Activated CD8-positive, alpha-beta T cell treated with anti-CD3 and anti-CD28 coated beads for 36 hours (primary cell): Measurements from ENCODE around the gene FRMPD1. TPM values are rescaled to one million over a fixed set of nuclear protein-coding genes. Genes with fewer than 3 reads are reported as not detected.

ENCODE experiments used
- ATAC-seq: fragments of 200-7000 bp; cut with Tn5 transposase; one replicate; pipeline ENCODE4 v1.10.0; 2021; ENCODE audit warnings: mild to moderate bottlenecking, moderate library complexity
- CTCF ChIA-PET: fragments of 350-600 bp; sonication (Branson Sonifier 250); formaldehyde crosslinking; loops from one replicate; lab custom pipeline; 2021; ENCODE audit warnings: antibody characterized with exemption; lab: Charles Lee
- POLR2A ChIA-PET: fragments of 350-600 bp; sonication (Branson Sonifier 250); formaldehyde crosslinking; loops from one replicate; lab custom pipeline; 2021; ENCODE audit warnings: antibody characterized with exemption; lab: Charles Lee
- DNase-seq: peaks from one replicate; pipeline ENCODE4 v3.0.0-alpha.2; 2020
- H3K27ac Mint-ChIP-seq: one replicate; pipeline ENCODE4 v1.8.0; 2021; ENCODE audit warnings: mild to moderate bottlenecking, mixed read lengths
- H3K27me3 Mint-ChIP-seq: one replicate; pipeline ENCODE4 v1.8.0; 2021; ENCODE audit warnings: mixed read lengths
- H3K36me3 Mint-ChIP-seq: one replicate; pipeline ENCODE4 v1.8.0; 2021; ENCODE audit warnings: low read depth, mixed read lengths
- H3K4me1 Mint-ChIP-seq: one replicate; pipeline ENCODE4 v1.8.0; 2021; ENCODE audit warnings: low read depth, mixed read lengths
- H3K4me3 Mint-ChIP-seq: one replicate; pipeline ENCODE4 v1.8.0; 2021; ENCODE audit warnings: mild to moderate bottlenecking, moderate library complexity, mixed read lengths
- H3K9me3 Mint-ChIP-seq: one replicate; pipeline ENCODE4 v1.8.0; 2021; ENCODE audit warnings: mixed read lengths
- CTCF ChIP-seq: fragments of 200-600 bp; IDR thresholded peaks from one replicate; pipeline ENCODE4 v1.8.0; 2022; ENCODE audit warnings: antibody characterized with exemption, mild to moderate bottlenecking
- intact Hi-C: fragments of 100-400 bp; cut with micrococcal nuclease; formaldehyde crosslinking; loops from one replicate; pipeline ENCODE4 v1.10.0; 2022
- total RNA-seq, 2 experiments: library from RNA; stranded (reverse); gene quantifications; one replicate each; pipeline ENCODE4 v1.2.3, GENCODE V29; 2021

FRMPD1 gene
- total RNA-seq, 2 experiments from 2014 or later, result not detected

- peaks cover 2% of the 10 kb centered on the region for H3K27me3 Mint-ChIP-seq
- TF ChIP-seq CTCF, result no peak
- ATAC-seq, result no peak
- H3K4me1 Mint-ChIP-seq, result no peaks in the 10 kb centered on the region
- ChIA-PET POLR2A (no interaction called here), CTCF (interaction anchor here (1.9 kb wide), 1 partner anchor 12 kb away, joined by 4 read pairs; no protein-coding TSS in a partner anchor)
- intact Hi-C loops, result no loop called here
- no peaks in the 10 kb centered on the region for H3K9me3 Mint-ChIP-seq
- H3K36me3 Mint-ChIP-seq, result no peaks in the 10 kb centered on the region
- no peak for DNase-seq
- H3K27ac Mint-ChIP-seq, result no peak overlapping the region
- H3K4me3 Mint-ChIP-seq, result no peak overlapping the region
Measured at GRCh38 chr9:37632479-37632878, 18.3 kb upstream of the FRMPD1 start.

DNA sequence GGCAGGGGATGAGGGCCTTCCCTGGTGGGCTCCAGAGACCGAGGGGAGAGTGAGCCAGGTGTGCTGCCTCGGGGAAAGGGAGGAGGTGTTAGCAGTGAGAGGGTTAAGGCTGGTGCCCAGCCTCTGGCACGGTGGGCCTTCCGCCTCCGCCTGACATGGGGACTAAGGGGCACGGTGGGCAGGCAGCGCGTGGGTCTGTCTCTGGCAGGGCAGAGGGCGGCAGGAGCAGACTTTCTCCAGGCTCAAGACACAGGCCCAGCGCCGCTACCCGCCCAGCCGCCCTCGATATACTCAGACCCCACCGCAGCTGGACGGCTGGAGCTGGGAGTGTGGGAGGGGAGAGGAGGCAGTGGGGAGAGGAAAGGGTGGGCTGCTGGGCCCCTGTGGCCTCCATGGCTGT lies 14.9 kb upstream of the FRMPD1 start:
- ChIA-PET POLR2A (no interaction called here), CTCF (no interaction called here)
- no peaks in the 10 kb centered on the region for H3K36me3 Mint-ChIP-seq
- no peak overlapping the region for H3K4me3 Mint-ChIP-seq
- H3K9me3 Mint-ChIP-seq, result no peaks in the 10 kb centered on the region
- intact Hi-C loops, result no loop called here
- no peak for TF ChIP-seq CTCF
- no peak overlapping the region for H3K27ac Mint-ChIP-seq
- ATAC-seq (no peak), DNase-seq (no peak)
- peaks cover 4% of the 10 kb centered on the region for H3K27me3 Mint-ChIP-seq
- no peaks in the 10 kb centered on the region for H3K4me1 Mint-ChIP-seq

- H3K27ac Mint-ChIP-seq, result no peak overlapping the region
- intact Hi-C loops, result no loop called here
- POLR2A ChIA-PET, result no interaction called here
- DNase-seq, result no peak
- TF ChIP-seq CTCF, result no peak
- H3K4me1 Mint-ChIP-seq, result no peaks in the 10 kb centered on the region
- H3K4me3 Mint-ChIP-seq, result no peak overlapping the region
- no peaks in the 10 kb centered on the region for H3K36me3 Mint-ChIP-seq
- ATAC-seq, result no peak
- CTCF ChIA-PET, result interaction anchor here (0.6 kb wide), 1 partner anchor 102 kb away, joined by 3 read pairs; no protein-coding TSS in a partner anchor
- H3K27me3 Mint-ChIP-seq, result peaks cover 6% of the 10 kb centered on the region
- no peaks in the 10 kb centered on the region for H3K9me3 Mint-ChIP-seq
Measured at GRCh38 chr9:37636511-37637448, 14.0 kb upstream of the FRMPD1 start.

- H3K4me1 Mint-ChIP-seq, result no peaks in the 10 kb centered on the region
- H3K27ac Mint-ChIP-seq, result no peak overlapping the region
- peaks cover 12% of the 10 kb centered on the region for H3K27me3 Mint-ChIP-seq
- H3K9me3 Mint-ChIP-seq, result no peaks in the 10 kb centered on the region
- CTCF ChIA-PET, result no interaction called here
- no peaks in the 10 kb centered on the region for H3K36me3 Mint-ChIP-seq
- TF ChIP-seq CTCF, result no peak
- POLR2A ChIA-PET, result no interaction called here
- H3K4me3 Mint-ChIP-seq, result no peak overlapping the region
- intact Hi-C loops, result no loop called here
- DNase-seq (no peak), ATAC-seq (no peak)
Measured at GRCh38 chr9:37639109-37639762, 11.5 kb upstream of the FRMPD1 start.

DNA sequence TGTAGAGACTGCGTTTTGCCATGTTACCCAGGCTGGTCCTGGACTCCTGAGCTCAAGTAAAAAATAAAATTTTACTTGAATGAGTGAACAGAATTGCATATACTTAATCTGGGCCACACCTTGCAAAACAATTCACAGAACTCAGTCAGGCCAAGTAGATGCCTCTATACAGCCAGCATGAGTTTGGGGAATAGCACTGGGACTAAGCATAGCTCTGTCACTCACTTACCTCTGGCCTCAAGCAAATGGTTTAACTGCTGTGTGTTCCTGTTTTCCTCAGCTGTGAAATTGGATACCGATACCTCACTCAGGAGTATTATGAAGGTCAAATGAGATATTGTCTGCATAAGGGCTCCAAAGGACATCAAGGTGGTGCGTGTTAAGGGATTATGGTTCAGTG lies 10.9 kb upstream of the FRMPD1 start:
- Mint-ChIP-seq H3K27ac (no peak overlapping the region), H3K4me1 (no peaks in the 10 kb centered on the region), H3K27me3 (peaks cover 16% of the 10 kb centered on the region), H3K4me3 (no peak overlapping the region), H3K9me3 (no peaks in the 10 kb centered on the region), H3K36me3 (no peaks in the 10 kb centered on the region)
- no peak for DNase-seq
- intact Hi-C loops, result no loop called here
- no peak for TF ChIP-seq CTCF
- ChIA-PET CTCF (no interaction called here), POLR2A (no interaction called here)
- no peak for ATAC-seq
